Tibial artery (tissue), 4 donors: ENCODE data around the gene NOL9.

ENCODE experiments used
- DNase-seq, 2 donors: peaks; one replicate each; pipeline ENCODE4 v3.0.0-alpha.2; 2019
- H3K27ac ChIP-seq, 2 donors: fragments of 200-600 bp; sonication (generic) in 1 of 2; 1 replicate in 1 of 2; 2 replicates in 1 of 2; pipeline ENCODE4 v1.5.1; 2018 to 2019; ENCODE audit warnings: mild to moderate bottlenecking in 1 of 2
- H3K27me3 ChIP-seq, 2 donors: fragments of 200-600 bp; sonication (generic) in 1 of 2; one replicate each; pipeline versions ENCODE4 v1.5.1 to v1.6.0; 2016 to 2019
- H3K36me3 ChIP-seq, 3 donors: fragments of 200-600 bp; sonication (generic) in 2 of 3; one replicate each; pipeline ENCODE4 v1.5.1; 2016 to 2019; ENCODE audit warnings: mild to moderate bottlenecking in 2 of 3
- H3K4me1 ChIP-seq, 4 donors: fragments of 200-600 bp; sonication (generic) in 2 of 4; 1 replicate in 3 of 4; 2 replicates in 1 of 4; pipeline ENCODE4 v1.5.1; 2016 to 2019
- H3K4me3 ChIP-seq, 2 donors: fragments of 200-600 bp; sonication (generic) in 1 of 2; 1 replicate in 1 of 2; 2 replicates in 1 of 2; pipeline ENCODE4 v1.5.1; 2018 to 2019; ENCODE audit warnings: mild to moderate bottlenecking in 2 of 2
- H3K9me3 ChIP-seq, 3 donors: fragments of 200-600 bp; sonication (generic) in 1 of 3; one replicate each; pipeline ENCODE4 v1.5.1; 2016 to 2019
- CTCF ChIP-seq, 2 experiments: fragments of 200-600 bp in 1 of 2; fragments of 450-650 bp in 1 of 2; IDR thresholded peaks; one replicate each; pipeline ENCODE4 v1.5.1; 2017 to 2019; ENCODE audit warnings: antibody characterized with exemption in 2 of 2, mild to moderate bottlenecking in 1 of 2, moderate library complexity in 1 of 2
- intact Hi-C: fragments of 100-400 bp; cut with DNase I; formaldehyde crosslinking; loops from one replicate; pipeline ENCODE4 v1.15.0; 2023; ENCODE audit warnings: low total_unique reads

The NOL9 gene

DNA sequence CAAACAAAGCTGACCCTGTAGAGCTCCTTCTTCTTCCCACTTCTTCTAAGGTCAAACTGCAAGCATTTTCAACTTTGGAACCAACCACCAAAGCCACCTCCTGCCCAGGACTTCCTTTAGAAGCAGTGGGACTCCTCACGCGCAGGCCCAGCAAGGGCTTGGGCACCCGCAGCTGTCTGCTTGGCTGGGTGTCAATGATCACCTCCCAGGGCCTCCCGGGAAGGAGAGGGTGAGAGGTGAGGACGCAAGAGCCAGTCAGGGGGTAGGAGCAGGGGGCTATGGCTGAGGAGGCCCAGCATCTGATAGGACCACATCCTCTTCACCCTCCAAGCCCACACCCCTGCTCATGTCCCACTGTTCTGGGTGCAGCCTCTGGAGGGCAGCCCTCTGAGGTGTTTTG lies 38.1 kb upstream of the NOL9 start:
- no peak for TF ChIP-seq CTCF (IDR thresholded peaks at IDR 0.05)
- Histone ChIP-seq H3K4me1 (peaks cover 0 to 97% (median 85%) of the 10 kb centered on the region in 4 donors), H3K9me3 (no peaks in the 10 kb centered on the region), H3K27ac (peak overlapping the region; percentile 86), H3K36me3 (peaks cover 80 to 100% (median 99%) of the 10 kb centered on the region in 3 donors), H3K4me3 (no peak overlapping the region), H3K27me3 (no peaks in the 10 kb centered on the region)
- peak in 1 of 2 donors; percentile 72 for DNase-seq
- intact Hi-C loops, result no loop called here

- DNase-seq, result no peak
- H3K27ac ChIP-seq, result peak overlapping the region; percentile 86
- no peak for TF ChIP-seq CTCF (IDR thresholded peaks at IDR 0.05)
Observed at GRCh38 chr1:6591644-6592043, 37.3 kb upstream of the NOL9 start.

DNA sequence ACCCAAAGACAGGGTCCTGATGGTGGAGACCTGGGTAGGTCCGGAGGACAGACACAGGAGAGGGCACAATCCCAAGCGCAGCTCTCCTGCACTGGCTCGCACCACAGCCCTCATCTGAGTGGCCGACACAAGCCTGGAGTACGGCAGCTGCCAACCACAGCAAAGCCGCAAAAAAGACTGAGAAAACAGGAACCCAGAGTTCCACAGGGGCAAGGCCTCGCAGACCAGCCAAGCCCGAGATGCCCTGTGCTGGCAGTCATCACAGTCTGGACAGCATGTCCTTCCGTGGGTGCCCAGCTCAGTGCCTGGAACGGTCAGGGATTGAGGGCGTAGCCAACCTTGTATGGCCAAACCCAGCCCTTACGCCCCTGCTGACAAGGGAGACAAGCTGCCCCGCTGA lies 36.9 kb upstream of the NOL9 start:
- peaks cover 0 to 97% (median 85%) of the 10 kb centered on the region in 4 donors for H3K4me1 ChIP-seq
- intact Hi-C loops, result no loop called here
- DNase-seq, result peak; percentile 78 to 94
- H3K9me3 ChIP-seq, result no peaks in the 10 kb centered on the region
- H3K4me3 ChIP-seq, result peak overlapping the region in 1 of 2 donors; percentile 14
- peak overlapping the region; percentile 86 for H3K27ac ChIP-seq
- H3K36me3 ChIP-seq, result peaks cover 68 to 96% (median 92%) of the 10 kb centered on the region in 3 donors
- H3K27me3 ChIP-seq, result no peaks in the 10 kb centered on the region
- TF ChIP-seq CTCF (IDR thresholded peaks at IDR 0.05), result peak in 1 of 2 experiments; percentile 8

More at GRCh38 chr1:6591644-6592043, 37.3 kb upstream of the NOL9 start:
- intact Hi-C loops, result no loop called here
- Histone ChIP-seq H3K9me3 (no peaks in the 10 kb centered on the region), H3K4me1 (peaks cover 0 to 97% (median 85%) of the 10 kb centered on the region in 4 donors), H3K27me3 (no peaks in the 10 kb centered on the region), H3K36me3 (peaks cover 72 to 96% (median 95%) of the 10 kb centered on the region in 3 donors), H3K4me3 (peak overlapping the region in 1 of 2 donors; percentile 14)

DNA sequence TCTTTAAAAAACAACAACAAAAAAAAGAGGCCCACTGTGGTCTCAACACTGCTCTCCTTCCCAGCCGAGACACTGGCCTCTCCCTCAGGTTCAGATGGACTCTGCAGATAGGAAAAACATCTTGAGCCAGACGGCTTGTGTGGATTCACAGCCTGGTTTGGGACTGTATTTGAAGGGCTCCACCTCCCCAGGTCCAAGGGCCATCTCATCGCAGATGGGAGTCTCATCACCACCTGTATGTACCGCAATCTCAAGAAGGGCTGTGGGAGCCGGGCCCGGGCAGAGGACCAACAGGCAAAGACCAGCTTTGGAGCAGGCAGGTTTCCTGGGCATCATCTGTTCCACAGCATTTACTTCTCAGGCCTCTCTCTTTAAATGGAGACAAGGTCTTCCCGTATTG lies 35.7 kb upstream of the NOL9 start:
- DNase-seq, result no peak
- peak overlapping the region; percentile 86 for H3K27ac ChIP-seq
- no peaks in the 10 kb centered on the region for H3K9me3 ChIP-seq
- no peak overlapping the region for H3K4me3 ChIP-seq
- intact Hi-C loops, result no loop called here
- H3K4me1 ChIP-seq, result peaks cover 0 to 98% (median 76%) of the 10 kb centered on the region in 4 donors
- peaks cover 56 to 86% (median 80%) of the 10 kb centered on the region in 3 donors for H3K36me3 ChIP-seq
- TF ChIP-seq CTCF (IDR thresholded peaks at IDR 0.05), result no peak
- H3K27me3 ChIP-seq, result no peaks in the 10 kb centered on the region

DNA sequence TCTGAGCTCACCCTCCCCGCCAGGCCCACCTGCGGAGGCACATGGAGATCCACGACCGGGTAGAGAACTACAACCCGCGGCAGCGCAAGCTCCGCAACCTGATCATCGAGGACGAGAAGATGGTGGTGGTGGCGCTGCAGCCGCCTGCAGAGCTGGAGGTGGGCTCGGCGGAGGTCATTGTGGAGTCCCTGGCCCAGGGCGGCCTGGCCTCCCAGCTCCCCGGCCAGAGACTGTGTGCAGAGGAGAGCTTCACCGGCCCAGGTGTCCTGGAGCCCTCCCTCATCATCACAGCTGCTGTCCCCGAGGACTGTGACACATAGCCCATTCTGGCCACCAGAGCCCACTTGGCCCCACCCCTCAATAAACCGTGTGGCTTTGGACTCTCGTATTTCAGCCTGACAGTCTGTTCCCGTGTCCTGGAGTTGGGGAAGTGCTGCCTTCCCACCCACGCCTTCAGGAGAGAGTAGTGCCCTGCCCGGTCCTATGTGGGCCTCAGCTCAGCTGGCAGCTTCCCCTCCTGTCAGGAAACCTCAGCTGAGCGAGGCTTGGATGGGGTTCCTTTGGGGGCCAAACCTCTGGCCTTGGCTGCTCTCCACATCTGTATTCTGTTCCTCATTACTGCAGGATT lies 34.7 kb upstream of the NOL9 start:
- H3K27ac ChIP-seq, result peak overlapping the region; percentile 54 to 86

More for the DNA sequence above, 34.7 kb upstream of the NOL9 start:
- Histone ChIP-seq H3K9me3 (no peaks in the 10 kb centered on the region), H3K36me3 (peaks cover 46 to 76% (median 69%) of the 10 kb centered on the region in 3 donors), H3K4me1 (peaks cover 0 to 88% (median 77%) of the 10 kb centered on the region in 4 donors), H3K27me3 (no peaks in the 10 kb centered on the region), H3K4me3 (no peak overlapping the region)
- DNase-seq, result no peak
- no peak for TF ChIP-seq CTCF (IDR thresholded peaks at IDR 0.05)
- intact Hi-C loops, result loop anchor here (10.0 kb wide), 1 partner anchor 46 kb away; no protein-coding TSS in a partner anchor
